ENCODE results near the gene AFP. TPM values are rescaled to one million over a fixed set of nuclear protein-coding genes. Genes with fewer than 3 reads are reported as not detected.
A peak's percentile ranks its signal among the peaks of the same experiment; 100 is the strongest.

Gene AFP
- total RNA-seq, 1 donor from 2014 or later, result not detected

- no peaks in the 10 kb centered on the region for H3K4me1 Mint-ChIP-seq (ENCODE audit: low read depth, unreplicated experiment)
- TF ChIP-seq CTCF (IDR thresholded peaks at IDR 0.05; ENCODE audit: partially characterized antibody, unreplicated experiment), result no peak
- H3K27ac Mint-ChIP-seq (ENCODE audit: unreplicated experiment), result no peak overlapping the region
- no peaks in the 10 kb centered on the region for H3K27me3 Mint-ChIP-seq (ENCODE audit: unreplicated experiment)
- H3K4me3 Mint-ChIP-seq (ENCODE audit: unreplicated experiment), result no peak overlapping the region
- DNase-seq, result no peak
- H3K36me3 Mint-ChIP-seq (ENCODE audit: unreplicated experiment), result no peaks in the 10 kb centered on the region
- H3K9me3 Mint-ChIP-seq (ENCODE audit: unreplicated experiment), result no peaks in the 10 kb centered on the region
Observed at GRCh38 chr4:73440653-73441052, 4.6 kb downstream of the AFP start.

- TF ChIP-seq CTCF (IDR thresholded peaks at IDR 0.05; ENCODE audit: partially characterized antibody, unreplicated experiment), result no peak
- H3K4me3 Mint-ChIP-seq (ENCODE audit: unreplicated experiment), result no peak overlapping the region
- H3K9me3 Mint-ChIP-seq (ENCODE audit: unreplicated experiment), result no peaks in the 10 kb centered on the region
- H3K27me3 Mint-ChIP-seq (ENCODE audit: unreplicated experiment), result no peaks in the 10 kb centered on the region
- H3K36me3 Mint-ChIP-seq (ENCODE audit: unreplicated experiment), result no peaks in the 10 kb centered on the region
- no peak overlapping the region for H3K27ac Mint-ChIP-seq (ENCODE audit: unreplicated experiment)
- peaks cover 2% of the 10 kb centered on the region for H3K4me1 Mint-ChIP-seq (ENCODE audit: low read depth, unreplicated experiment)
- no peak for DNase-seq
Observed at GRCh38 chr4:73442275-73442674, 6.3 kb downstream of the AFP start.

GRCh38 chr4:73443224-73443623 is 7.2 kb downstream of the AFP start:
- H3K4me3 Mint-ChIP-seq (ENCODE audit: unreplicated experiment), result no peak overlapping the region
- H3K9me3 Mint-ChIP-seq (ENCODE audit: unreplicated experiment), result no peaks in the 10 kb centered on the region
- no peaks in the 10 kb centered on the region for H3K27me3 Mint-ChIP-seq (ENCODE audit: unreplicated experiment)
- H3K4me1 Mint-ChIP-seq (ENCODE audit: low read depth, unreplicated experiment), result peaks cover 2% of the 10 kb centered on the region
- TF ChIP-seq CTCF (IDR thresholded peaks at IDR 0.05; ENCODE audit: partially characterized antibody, unreplicated experiment), result no peak
- no peaks in the 10 kb centered on the region for H3K36me3 Mint-ChIP-seq (ENCODE audit: unreplicated experiment)
- H3K27ac Mint-ChIP-seq (ENCODE audit: unreplicated experiment), result no peak overlapping the region
- no peak for DNase-seq

GRCh38 chr4:73445383-73446335 is 9.6 kb downstream of the AFP start:
- DNase-seq, result peak; percentile 18
- no peaks in the 10 kb centered on the region for H3K27me3 Mint-ChIP-seq (ENCODE audit: unreplicated experiment)
- H3K4me1 Mint-ChIP-seq (ENCODE audit: low read depth, unreplicated experiment), result peaks cover 2% of the 10 kb centered on the region
- no peak for TF ChIP-seq CTCF (IDR thresholded peaks at IDR 0.05; ENCODE audit: partially characterized antibody, unreplicated experiment)
- H3K36me3 Mint-ChIP-seq (ENCODE audit: unreplicated experiment), result no peaks in the 10 kb centered on the region
- H3K9me3 Mint-ChIP-seq (ENCODE audit: unreplicated experiment), result no peaks in the 10 kb centered on the region
- H3K4me3 Mint-ChIP-seq (ENCODE audit: unreplicated experiment), result no peak overlapping the region
- H3K27ac Mint-ChIP-seq (ENCODE audit: unreplicated experiment), result no peak overlapping the region

GRCh38 chr4:73446336-73446938 is 10.4 kb downstream of the AFP start:
- no peaks in the 10 kb centered on the region for H3K36me3 Mint-ChIP-seq (ENCODE audit: unreplicated experiment)
- DNase-seq, result no peak

More at GRCh38 chr4:73446336-73446938, 10.4 kb downstream of the AFP start:
- Mint-ChIP-seq H3K27ac (ENCODE audit: unreplicated experiment) (no peak overlapping the region), H3K9me3 (ENCODE audit: unreplicated experiment) (no peaks in the 10 kb centered on the region), H3K27me3 (ENCODE audit: unreplicated experiment) (no peaks in the 10 kb centered on the region), H3K4me3 (ENCODE audit: unreplicated experiment) (no peak overlapping the region), H3K4me1 (ENCODE audit: low read depth, unreplicated experiment) (peaks cover 4% of the 10 kb centered on the region)
- TF ChIP-seq CTCF (IDR thresholded peaks at IDR 0.05; ENCODE audit: partially characterized antibody, unreplicated experiment), result peak; percentile 74
